GM18526 (cell line): ENCODE data around the gene FAM120C.

Source experiments
- POLR2A ChIP-seq: IDR thresholded peaks from 3 replicates; pipeline ENCODE4 v1.6.1; 2011; ENCODE audit not compliant: insufficient read length; ENCODE audit errors: extremely low read depth

Gene FAM120C, protein sequence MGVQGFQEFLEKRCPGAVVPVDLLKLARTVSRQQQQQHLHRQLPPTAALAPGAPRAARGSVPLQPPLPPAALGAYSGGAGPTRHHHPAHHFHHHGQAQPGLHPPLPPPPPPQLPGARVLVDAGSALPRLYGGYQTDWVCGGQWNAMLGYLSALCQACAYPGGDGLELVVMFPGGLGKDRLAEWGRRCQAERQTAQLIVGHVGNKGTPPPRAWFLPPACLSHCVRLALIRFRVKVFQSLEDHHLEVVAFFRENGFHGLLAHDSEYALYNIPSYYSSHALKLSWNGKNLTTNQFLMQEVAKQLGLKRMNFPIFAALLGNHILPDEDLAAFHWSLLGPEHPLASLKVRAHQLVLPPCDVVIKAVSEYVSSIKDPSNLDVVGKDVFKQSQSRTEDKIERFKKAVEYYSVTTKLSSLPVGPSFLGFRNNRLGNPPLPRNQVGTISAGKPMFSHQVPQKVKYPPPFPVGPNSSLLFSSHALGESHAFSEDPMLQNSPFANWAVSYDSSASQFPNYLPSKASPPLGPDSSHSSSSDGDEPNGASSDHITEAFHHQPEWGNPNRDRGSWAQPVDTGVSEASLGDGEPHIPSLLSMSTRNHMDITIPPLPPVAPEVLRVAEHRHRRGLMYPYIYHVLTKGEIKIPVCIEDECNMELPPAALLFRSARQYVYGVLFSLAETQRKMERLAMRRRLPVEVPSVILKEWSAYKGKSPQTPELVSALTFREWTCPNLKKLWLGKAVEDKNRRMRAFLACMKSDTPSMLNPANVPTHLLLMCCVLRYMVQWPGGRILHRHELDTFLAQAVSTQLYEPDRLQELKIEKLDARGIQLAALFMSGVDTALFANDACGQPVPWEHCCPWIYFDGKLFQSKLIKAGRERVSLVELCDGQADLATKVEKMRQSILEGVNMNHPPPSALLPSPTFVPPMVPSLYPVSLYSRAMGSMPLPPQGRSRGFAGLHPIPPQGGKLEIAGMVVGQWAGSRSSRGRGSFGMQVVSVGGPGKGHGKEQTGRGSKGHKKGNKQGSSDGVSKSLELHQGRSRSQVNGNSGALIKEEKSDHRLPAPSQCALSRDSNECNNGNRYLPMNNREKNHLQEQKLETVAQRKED

DNA sequence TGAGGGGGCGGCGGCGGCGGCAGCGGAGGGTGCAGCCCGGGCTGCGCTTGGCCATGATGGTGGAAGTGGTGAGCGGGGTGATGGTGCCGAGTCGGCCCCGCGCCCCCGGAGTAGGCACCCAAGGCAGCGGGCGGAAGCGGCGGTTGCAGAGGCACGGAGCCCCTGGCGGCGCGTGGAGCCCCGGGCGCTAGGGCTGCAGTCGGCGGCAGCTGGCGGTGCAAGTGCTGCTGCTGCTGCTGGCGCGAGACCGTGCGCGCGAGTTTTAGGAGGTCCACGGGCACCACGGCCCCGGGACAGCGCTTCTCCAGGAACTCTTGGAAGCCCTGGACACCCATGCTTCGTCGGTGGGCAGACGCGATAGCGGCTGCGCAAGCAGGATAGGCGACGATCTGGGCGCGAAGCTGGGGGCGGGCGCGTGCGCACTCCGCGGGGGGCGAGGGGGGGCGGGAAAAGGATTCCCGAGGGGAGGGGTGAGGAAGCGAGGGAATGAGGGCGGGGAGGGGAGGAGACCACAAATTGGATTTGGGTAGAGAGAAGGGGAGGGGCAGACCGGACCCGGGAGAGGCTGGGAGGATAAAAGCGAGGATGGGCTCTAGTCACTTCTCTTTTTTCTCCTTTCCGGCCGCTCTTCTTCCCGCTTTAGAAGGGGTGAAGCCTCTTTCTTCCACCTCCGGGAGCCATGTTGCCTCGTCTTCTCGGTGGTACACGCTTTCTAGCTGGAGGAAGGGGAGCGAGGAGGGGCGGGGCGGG lies at the start of gene FAM120C:
FAM120C (minus strand) TSS at position 391 of the 750 bp plus-strand sequence; CDS start at position 335, 56 bp downstream.
- peak; percentile 62 for TF ChIP-seq POLR2A

DNA sequence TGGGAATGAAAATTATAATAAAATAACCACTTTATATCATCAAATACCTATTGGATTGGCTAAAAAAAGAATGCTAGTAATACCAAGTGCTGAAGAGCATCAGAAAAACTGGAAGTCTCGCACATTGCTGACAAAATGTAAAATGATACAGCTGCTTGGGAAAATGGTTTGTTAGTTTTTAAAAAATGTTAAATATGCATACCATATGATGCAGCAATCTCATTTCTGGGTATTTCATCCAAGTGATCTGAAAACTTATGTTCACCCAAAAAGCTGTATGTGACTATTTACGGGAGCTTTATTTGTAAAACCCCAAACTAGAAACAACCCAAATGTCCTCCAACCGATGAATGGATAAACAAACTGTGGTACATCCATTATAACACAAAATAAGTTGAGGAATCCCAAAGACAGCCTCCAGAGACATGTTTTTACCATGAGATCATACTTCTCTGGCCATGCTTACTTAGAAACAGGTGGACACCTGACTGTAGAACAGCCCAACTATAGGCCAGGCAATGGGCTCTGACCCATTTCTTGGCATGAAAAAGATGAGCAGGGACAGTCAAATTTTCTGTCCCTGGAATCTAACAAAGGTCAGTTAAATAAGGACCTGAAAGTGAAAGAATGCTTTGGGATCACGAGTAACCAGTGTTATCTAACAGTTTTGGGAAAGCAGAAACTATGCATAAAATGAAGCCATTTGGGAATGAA lies 47.5 kb upstream of the FAM120C start:
- no peak for TF ChIP-seq POLR2A

DNA sequence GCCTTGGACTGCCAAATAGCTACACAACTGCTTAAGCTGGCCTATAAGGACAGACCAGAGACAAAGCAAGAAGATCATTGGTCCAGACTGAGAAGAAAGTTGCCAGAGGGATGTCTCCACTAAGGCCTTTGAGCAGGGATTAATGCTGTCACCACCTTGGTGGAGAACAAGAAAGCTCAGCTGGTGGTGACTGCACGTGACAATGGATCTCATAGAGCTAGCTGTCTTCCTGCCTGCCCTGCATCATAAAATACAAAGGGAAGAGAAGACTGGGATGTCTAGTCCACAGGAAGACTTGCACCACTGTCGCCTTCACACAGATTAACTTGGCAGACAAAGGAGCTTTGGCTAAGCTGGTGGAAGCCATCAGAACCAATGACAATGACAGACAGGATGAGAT lies 40.5 kb upstream of the FAM120C start:
- TF ChIP-seq POLR2A, result no peak

DNA sequence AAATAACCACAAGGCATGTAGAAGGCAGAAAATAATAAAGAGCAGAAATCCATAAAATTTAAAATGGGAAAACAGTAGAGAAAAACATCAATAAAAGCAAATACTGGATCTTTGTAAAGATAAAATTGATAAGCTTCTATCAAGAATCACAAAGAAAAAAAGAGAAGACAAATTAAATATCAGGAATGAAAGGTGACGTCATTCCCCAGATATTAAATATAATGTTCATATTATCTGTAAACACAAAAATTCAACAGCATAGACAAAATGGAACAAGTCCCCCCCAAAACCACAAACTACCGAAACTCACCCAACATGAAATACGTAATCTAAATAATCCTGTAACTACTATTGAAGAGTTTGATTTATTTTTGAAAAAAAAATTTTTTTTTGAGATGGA lies 30.5 kb upstream of the FAM120C start:
- TF ChIP-seq POLR2A, result no peak

DNA sequence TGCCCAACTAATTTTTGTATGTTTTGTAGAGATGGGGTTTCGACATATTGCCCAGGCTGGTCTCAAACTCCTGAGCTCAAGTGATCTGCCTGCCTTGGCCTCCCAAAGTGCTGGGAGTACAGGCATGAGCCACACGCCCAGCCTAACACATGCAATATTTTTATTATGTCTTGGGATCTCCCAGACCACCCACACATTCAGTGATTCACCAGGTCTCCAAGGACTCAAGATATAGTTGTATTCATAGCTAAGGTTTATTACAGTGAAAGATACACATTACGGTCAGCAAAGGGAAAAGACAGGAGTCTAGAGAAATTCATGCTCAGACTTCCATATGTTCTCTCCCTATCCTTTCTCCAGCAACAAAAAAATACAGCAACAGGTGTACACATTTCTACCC lies 25.5 kb upstream of the FAM120C start:
- TF ChIP-seq POLR2A, result no peak

DNA sequence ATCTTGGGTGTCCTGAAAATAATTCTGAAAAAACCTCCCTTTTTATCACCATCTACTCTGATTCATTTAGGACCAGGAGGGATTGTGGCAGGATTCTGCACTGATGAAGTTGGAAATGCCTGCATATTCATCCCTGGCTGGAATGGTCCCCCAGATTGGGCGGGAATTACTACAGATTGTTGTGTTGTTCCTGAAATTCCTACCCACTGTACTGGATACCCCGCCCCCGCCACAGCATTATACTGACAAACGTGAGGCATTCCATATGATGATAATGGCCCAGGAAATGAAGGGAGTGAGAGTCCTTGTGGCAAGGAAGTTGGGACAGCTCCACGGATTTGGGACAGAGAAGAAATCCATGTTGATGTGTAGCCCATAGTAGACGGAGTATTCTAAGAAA lies 15.2 kb upstream of the FAM120C start:
- TF ChIP-seq POLR2A, result no peak

DNA sequence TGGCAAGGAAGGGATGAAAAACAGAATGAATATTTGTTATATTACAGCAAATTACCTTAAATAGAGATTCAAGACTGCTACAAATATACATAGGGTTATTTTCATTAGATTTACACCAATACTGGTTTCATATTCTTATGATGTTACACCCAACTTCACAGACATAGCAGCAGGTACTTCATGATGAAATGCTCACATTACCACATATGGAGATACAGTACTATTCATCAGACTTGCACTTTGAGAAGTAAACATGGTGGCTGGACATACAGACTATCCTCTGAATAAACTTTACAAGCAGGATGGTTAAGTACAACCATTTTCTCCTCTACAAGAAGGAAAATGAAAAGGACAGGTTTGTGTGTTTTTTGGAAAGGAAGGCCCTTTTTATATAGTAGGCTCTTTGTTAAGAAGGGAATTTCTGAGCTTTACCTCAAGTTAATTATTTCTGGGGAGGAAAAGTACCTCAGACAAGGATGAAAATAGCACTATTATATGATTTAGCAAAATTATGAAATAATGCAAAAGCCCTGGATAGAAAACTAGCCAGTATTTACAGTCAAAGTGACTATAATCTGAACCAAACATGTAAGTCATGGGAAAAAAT lies 12.0 kb upstream of the FAM120C start:
- no peak for TF ChIP-seq POLR2A

DNA sequence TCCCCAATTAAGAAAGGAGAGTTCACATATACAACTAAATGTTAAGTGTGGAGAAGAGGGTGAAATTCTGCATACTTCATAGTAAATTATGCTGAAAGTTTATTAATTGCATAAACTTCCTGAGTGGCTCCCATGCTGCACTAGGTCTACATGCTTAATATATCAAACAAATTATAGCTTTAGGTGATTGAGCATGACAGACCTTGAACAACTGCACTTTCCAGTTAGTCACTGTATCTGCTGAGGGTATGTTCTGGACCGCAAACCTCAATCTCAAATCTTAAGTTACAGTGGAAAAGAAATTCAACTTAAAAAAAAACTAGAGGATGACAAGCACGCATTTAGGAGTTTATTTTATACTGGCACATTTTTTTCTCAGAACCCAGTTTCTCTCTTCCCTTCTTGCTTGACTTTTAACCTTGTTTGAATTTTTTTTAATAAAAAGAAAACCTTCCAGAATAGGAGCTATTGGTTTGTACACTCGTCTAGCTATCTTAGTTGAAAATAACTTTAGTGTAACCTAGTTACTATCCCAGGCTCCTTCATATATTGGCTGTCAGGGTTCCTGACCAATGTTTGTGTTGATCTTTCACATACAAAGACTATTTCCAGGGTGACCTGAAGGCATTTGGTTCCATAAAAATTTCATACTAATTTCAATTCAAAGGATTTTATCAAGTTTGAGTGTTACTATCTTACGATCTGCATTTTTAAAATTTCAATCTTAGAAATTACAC lies 10.2 kb upstream of the FAM120C start:
- TF ChIP-seq POLR2A, result no peak

DNA sequence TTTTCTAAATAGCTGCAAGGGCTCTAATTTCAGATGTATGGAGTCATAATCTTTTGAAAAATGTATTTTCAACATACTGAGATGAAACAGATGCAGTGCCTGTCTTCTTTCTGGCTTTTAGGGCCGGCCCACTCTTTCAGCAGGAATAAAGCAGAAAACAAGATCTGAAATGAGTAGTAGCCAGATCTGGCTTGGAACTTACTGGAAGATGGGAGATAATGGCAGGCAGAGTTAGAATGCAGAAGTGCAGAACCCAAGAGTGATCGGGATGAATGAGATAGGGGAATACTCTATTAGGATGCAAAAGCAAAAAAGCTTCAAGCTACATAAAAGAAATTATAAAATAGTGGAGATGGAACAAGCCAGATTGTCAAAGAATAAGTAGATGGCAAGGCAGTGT lies 1.4 kb upstream of the FAM120C start:
- TF ChIP-seq POLR2A, result no peak

DNA sequence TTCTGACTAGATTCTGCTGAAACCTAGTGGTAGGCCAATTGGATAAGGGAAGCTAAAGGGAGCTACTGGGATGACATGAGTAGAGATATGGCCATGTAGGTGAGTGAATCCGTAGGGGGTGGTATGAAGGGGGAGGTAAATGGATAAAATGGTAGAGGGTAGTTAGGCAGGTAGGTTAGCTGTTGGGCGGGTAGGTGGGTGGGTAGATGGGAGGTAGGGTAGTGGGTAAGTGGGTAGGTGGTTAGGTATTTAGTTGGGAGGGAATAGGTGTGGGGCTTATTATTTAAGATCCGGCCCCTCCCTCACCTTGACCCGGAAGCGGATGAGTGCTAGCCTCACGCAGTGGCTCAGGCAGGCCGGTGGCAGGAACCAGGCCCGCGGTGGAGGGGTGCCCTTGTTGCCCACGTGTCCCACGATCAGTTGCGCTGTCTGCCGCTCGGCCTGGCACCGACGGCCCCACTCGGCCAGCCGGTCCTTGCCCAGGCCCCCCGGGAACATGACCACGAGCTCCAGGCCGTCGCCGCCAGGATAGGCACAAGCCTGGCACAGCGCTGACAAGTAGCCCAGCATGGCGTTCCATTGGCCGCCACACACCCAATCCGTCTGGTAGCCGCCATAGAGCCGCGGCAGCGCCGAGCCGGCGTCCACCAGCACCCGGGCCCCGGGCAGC lies 725 bp downstream of the FAM120C start:
- peak; percentile 69 for TF ChIP-seq POLR2A

DNA sequence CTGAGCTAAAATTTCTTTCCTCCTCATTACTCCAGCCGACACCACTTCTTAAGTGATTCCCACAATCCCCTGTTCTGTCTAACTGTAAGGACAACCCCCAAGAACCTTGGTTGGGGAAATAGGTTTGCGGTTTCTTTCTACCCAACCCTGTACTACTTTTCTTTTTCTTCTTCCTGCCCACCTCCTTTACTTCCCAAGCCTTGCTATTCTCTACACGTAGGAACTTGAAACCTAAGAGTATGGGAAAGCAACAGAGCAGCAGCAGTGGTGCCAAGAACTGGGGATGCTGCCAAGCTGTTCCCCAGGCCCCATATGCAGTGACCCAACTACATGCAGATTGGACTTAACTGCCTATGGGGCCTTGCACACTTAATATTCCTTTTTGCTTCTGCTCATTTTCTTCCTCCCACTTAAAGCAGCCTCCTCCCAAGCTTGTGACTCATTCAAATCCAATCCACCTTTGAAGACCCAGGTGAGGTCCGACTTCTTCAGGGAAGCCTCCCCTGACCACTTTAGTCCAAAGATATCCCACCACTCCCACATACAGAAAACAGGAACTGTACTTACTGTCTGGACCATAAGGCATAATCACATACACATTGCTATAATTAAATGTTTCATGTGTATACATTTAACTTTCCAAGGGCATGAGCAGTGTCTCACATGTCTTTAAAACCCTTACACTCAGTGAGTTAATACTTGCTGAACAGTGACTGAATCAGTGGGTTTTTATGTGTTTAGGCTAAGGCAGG lies 1.7 kb downstream of the FAM120C start:
- no peak for TF ChIP-seq POLR2A

DNA sequence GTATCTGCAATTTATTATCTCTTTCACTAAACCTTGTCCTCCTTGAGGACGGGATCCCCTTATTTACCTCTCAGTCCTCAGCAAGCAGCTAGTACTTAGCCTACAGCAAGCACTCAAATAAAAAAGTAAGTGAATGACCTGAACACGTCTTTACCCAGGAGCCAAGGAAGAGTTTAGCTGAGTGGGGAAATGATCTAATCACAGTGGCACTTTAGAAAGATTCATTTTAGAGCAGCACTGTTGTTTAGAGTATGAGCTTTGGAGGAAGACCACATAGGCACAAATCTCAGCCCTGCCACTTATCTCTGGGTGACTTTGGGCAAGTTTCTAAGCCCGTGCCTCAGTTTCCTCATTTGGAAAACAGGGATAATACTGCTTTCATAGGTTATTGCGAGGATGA lies 2.7 kb downstream of the FAM120C start:
- no peak for TF ChIP-seq POLR2A
